ENCODE results near the gene THSD7B. TPM values are rescaled to one million over a fixed set of nuclear protein-coding genes. Genes with fewer than 3 reads are reported as not detected.

Gene THSD7B
- total RNA-seq, 4 donors from 2014 or later, result 0.80 to 0.83 TPM; not detected in 2

GRCh38 chr2:136818839-136819238, 53.5 kb downstream of the THSD7B start:
- no peaks in the 10 kb centered on the region for H3K36me3 ChIP-seq
- H3K4me1 ChIP-seq, result no peaks in the 10 kb centered on the region
- H3K4me3 ChIP-seq, result no peak overlapping the region
- H3K27ac ChIP-seq, result no peak overlapping the region
- no peaks in the 10 kb centered on the region for H3K27me3 ChIP-seq
- H3K9me3 ChIP-seq, result no peaks in the 10 kb centered on the region
- no peak for DNase-seq
- no peak for TF ChIP-seq POLR2A (IDR thresholded peaks at IDR 0.05)
- TF ChIP-seq, protein P1, sequence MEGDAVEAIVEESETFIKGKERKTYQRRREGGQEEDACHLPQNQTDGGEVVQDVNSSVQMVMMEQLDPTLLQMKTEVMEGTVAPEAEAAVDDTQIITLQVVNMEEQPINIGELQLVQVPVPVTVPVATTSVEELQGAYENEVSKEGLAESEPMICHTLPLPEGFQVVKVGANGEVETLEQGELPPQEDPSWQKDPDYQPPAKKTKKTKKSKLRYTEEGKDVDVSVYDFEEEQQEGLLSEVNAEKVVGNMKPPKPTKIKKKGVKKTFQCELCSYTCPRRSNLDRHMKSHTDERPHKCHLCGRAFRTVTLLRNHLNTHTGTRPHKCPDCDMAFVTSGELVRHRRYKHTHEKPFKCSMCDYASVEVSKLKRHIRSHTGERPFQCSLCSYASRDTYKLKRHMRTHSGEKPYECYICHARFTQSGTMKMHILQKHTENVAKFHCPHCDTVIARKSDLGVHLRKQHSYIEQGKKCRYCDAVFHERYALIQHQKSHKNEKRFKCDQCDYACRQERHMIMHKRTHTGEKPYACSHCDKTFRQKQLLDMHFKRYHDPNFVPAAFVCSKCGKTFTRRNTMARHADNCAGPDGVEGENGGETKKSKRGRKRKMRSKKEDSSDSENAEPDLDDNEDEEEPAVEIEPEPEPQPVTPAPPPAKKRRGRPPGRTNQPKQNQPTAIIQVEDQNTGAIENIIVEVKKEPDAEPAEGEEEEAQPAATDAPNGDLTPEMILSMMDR (IDR thresholded peaks at IDR 0.05), result no peak

DNA sequence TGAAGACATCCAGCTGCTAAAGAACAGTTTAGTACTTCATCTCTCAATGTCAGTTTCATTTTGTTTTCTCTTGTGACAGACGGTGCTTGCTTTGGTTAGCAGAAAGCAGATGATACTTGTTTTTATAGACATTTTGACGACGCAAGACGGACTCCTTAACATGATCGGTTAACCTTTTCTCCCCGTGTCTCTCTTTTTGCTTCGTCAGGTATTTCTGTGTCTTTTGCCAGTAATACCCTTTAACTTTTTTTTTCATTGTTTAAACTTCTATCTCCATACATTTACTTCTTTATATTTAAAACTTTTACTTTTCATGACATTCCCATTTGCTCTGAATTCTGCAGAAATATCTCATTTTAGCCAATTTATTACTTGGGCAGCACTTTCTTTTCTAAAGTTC, 57.9 kb downstream of the THSD7B start:
- no peak overlapping the region for H3K4me3 ChIP-seq
- no peaks in the 10 kb centered on the region for H3K27me3 ChIP-seq
- DNase-seq, result no peak

DNA sequence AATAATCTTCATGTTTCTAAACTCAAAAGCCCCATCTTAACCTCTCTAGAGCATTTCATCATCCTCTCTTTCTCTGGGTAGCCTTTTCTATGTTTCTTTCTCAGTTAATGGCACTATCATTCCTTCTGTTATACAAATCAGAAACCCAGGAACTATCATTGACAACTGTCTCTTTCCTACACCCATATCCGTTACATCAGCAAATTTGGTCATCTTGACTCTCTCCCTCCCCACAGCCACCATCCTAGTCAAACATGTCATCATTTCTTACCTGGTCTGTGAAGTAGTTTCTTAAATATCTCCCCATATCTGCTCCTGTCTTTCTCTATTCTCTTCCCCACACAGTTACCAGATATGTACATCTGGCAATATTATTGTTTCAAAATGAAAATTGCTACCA, 62.8 kb downstream of the THSD7B start:
- Histone ChIP-seq H3K4me3 (no peak overlapping the region), H3K9me3 (no peaks in the 10 kb centered on the region), H3K27me3 (no peaks in the 10 kb centered on the region), H3K4me1 (no peaks in the 10 kb centered on the region), H3K27ac (no peak overlapping the region), H3K36me3 (no peaks in the 10 kb centered on the region)
- DNase-seq, result no peak
- no peak for TF ChIP-seq POLR2A (IDR thresholded peaks at IDR 0.05)
- TF ChIP-seq, protein P1 (IDR thresholded peaks at IDR 0.05), result no peak

More for the DNA sequence above, 57.9 kb downstream of the THSD7B start:
- no peaks in the 10 kb centered on the region for H3K36me3 ChIP-seq
- no peak for TF ChIP-seq POLR2A (IDR thresholded peaks at IDR 0.05)
- TF ChIP-seq, protein P1 (IDR thresholded peaks at IDR 0.05), result no peak
- H3K9me3 ChIP-seq, result no peaks in the 10 kb centered on the region
- no peaks in the 10 kb centered on the region for H3K4me1 ChIP-seq
- no peak overlapping the region for H3K27ac ChIP-seq

GRCh38 chr2:136828774-136829173, 63.4 kb downstream of the THSD7B start:
- Histone ChIP-seq H3K4me1 (no peaks in the 10 kb centered on the region), H3K9me3 (no peaks in the 10 kb centered on the region), H3K36me3 (no peaks in the 10 kb centered on the region), H3K27ac (no peak overlapping the region), H3K4me3 (no peak overlapping the region), H3K27me3 (no peaks in the 10 kb centered on the region)
- DNase-seq, result no peak
- TF ChIP-seq, protein P1 (IDR thresholded peaks at IDR 0.05), result no peak
- TF ChIP-seq POLR2A (IDR thresholded peaks at IDR 0.05), result no peak

DNA sequence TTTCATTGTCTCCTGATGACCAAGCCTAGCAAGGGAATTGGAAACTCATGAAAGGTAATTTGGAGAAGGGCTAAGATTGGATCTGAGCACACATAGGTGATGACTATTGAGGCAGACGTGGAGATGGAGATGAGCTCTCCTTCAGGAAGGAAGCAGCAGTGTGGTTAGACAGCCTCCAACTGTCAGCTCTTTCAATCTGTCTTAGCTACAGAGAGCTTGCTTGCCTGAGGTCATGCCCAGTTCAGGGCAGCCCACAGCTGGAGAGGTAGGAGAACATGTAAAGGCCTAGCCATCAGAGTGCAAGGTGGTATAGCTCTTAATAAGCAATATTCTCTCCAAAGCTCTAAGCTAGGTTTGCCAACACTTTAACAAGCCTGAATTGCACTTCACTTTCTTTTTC, 79.2 kb downstream of the THSD7B start:
- Histone ChIP-seq H3K27ac (no peak overlapping the region), H3K27me3 (no peaks in the 10 kb centered on the region), H3K4me3 (no peak overlapping the region), H3K36me3 (no peaks in the 10 kb centered on the region), H3K9me3 (no peaks in the 10 kb centered on the region), H3K4me1 (no peaks in the 10 kb centered on the region)
- TF ChIP-seq POLR2A (IDR thresholded peaks at IDR 0.05), result no peak
- TF ChIP-seq, protein P1 (IDR thresholded peaks at IDR 0.05), result no peak
- no peak for DNase-seq

- no peak for DNase-seq
- H3K4me3 ChIP-seq, result no peak overlapping the region
- H3K4me1 ChIP-seq, result no peaks in the 10 kb centered on the region
- H3K9me3 ChIP-seq, result no peaks in the 10 kb centered on the region
- H3K36me3 ChIP-seq, result no peaks in the 10 kb centered on the region
- no peak overlapping the region for H3K27ac ChIP-seq
- no peak for TF ChIP-seq POLR2A (IDR thresholded peaks at IDR 0.05)
- TF ChIP-seq, protein P1 (IDR thresholded peaks at IDR 0.05), result no peak
- no peaks in the 10 kb centered on the region for H3K27me3 ChIP-seq
These were observed 93.3 kb downstream of the THSD7B start for GRCh38 chr2:136858656-136859055.

All from Peyer's patch (tissue), 4 donors.